ENCODE results near the gene ALG3.
"Not testable (repeated sequence)": the region's sequence is repeated elsewhere in the genome, so short reads cannot be mapped to it uniquely, and the experiment has no call there.

Gene ALG3

DNA sequence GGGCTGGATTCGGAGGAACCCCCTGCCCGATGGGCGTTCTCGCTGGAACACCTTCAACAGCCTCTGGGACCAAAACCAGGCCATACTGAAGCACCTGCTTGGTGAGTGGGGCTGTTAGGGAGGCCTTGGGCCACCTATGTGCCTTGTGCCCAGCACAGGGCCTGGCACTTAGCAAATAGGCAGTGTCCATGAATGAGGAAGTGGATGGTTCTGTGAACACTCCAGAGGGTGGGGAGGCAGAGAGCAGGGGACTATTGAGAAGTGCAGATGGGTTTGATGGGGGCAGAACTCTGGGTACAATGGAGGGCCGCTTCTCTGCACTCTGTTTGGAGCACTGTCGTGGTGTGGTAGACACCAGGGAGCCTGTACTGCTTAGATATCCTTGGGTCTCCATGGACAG, 28.6 kb upstream of the ALG3 start:
- Histone ChIP-seq H3K4me3 (ENCODE audit: low read length) (no peak overlapping the region), H3K27me3 (ENCODE audit: control insufficient read depth, insufficient read depth, low read length) (peaks cover 6% of the 10 kb centered on the region), H3K9me3 (ENCODE audit: control insufficient read depth, insufficient read depth, low read length) (no peaks in the 10 kb centered on the region), H3K36me3 (ENCODE audit: control insufficient read depth, insufficient read depth, low read length) (no peaks in the 10 kb centered on the region), H3K27ac (ENCODE audit: low read length) (no peak overlapping the region), H3K4me1 (ENCODE audit: control insufficient read depth, insufficient read depth, low read length) (peaks cover 2% of the 10 kb centered on the region; the same call in 1 of the 2 replicates)
- no peak for DNase-seq (ENCODE audit: low read depth, low spot score)
- WGBS (ENCODE audit: insufficient coverage, insufficient read length), result no CpG with 5 or more reads among the region's 6 CpGs

GRCh38 chr3:184275961-184276910, 27.5 kb upstream of the ALG3 start, which contains the start of gene ECE2:
Gene ECE2, plus strand, starts transcription at chr3:184276022. Its CDS starts 132 bp downstream, at chr3:184276154.
- DNase-seq (ENCODE audit: low read depth, low spot score), result no peak
- no peak within 1 kb of the TSS for H3K27ac ChIP-seq (ENCODE audit: low read length)
- no CpG with 5 or more reads among the region's 65 CpGs for WGBS (ENCODE audit: insufficient coverage, insufficient read length)
- no peaks in the 10 kb centered on the region for H3K9me3 ChIP-seq (ENCODE audit: control insufficient read depth, insufficient read depth, low read length)
- H3K4me3 ChIP-seq (ENCODE audit: low read length), result peak within 1 kb of the TSS; percentile 34; the same call in 1 of the 2 replicates
- H3K36me3 ChIP-seq (ENCODE audit: control insufficient read depth, insufficient read depth, low read length), result no peaks in the 10 kb centered on the region
- peaks cover 2% of the 10 kb centered on the region; the same call in 1 of the 2 replicates for H3K4me1 ChIP-seq (ENCODE audit: control insufficient read depth, insufficient read depth, low read length)
- H3K27me3 ChIP-seq (ENCODE audit: control insufficient read depth, insufficient read depth, low read length), result peaks cover 6% of the 10 kb centered on the region

GRCh38 chr3:184275381-184275701, 26.6 kb upstream of the ALG3 start:
- no CpG with 5 or more reads among the region's 12 CpGs for WGBS (ENCODE audit: insufficient coverage, insufficient read length)
- no peak for DNase-seq (ENCODE audit: low read depth, low spot score)
- Histone ChIP-seq H3K27me3 (ENCODE audit: control insufficient read depth, insufficient read depth, low read length) (peaks cover 6% of the 10 kb centered on the region), H3K9me3 (ENCODE audit: control insufficient read depth, insufficient read depth, low read length) (no peaks in the 10 kb centered on the region), H3K4me3 (ENCODE audit: low read length) (peak overlapping the region; percentile 34; the same call in 1 of the 2 replicates), H3K4me1 (ENCODE audit: control insufficient read depth, insufficient read depth, low read length) (peaks cover 2% of the 10 kb centered on the region; the same call in 1 of the 2 replicates), H3K27ac (ENCODE audit: low read length) (no peak overlapping the region), H3K36me3 (ENCODE audit: control insufficient read depth, insufficient read depth, low read length) (no peaks in the 10 kb centered on the region)

GRCh38 chr3:184272269-184272668, 23.5 kb upstream of the ALG3 start:
- no peaks in the 10 kb centered on the region for H3K9me3 ChIP-seq (ENCODE audit: control insufficient read depth, insufficient read depth, low read length)
- no peak for DNase-seq (ENCODE audit: low read depth, low spot score)
- H3K36me3 ChIP-seq (ENCODE audit: control insufficient read depth, insufficient read depth, low read length), result no peaks in the 10 kb centered on the region
- WGBS (ENCODE audit: insufficient coverage, insufficient read length), result no CpG with 5 or more reads among the region's 1 CpG
- H3K4me1 ChIP-seq (ENCODE audit: control insufficient read depth, insufficient read depth, low read length), result peaks cover 2% of the 10 kb centered on the region; the same call in 1 of the 2 replicates
- no peak overlapping the region for H3K27ac ChIP-seq (ENCODE audit: low read length)
- peaks cover 6% of the 10 kb centered on the region for H3K27me3 ChIP-seq (ENCODE audit: control insufficient read depth, insufficient read depth, low read length)
- no peak overlapping the region for H3K4me3 ChIP-seq (ENCODE audit: low read length)

- H3K4me1 ChIP-seq (ENCODE audit: control insufficient read depth, insufficient read depth, low read length); DNase-seq (ENCODE audit: low read depth, low spot score); H3K36me3 ChIP-seq (ENCODE audit: control insufficient read depth, insufficient read depth, low read length); H3K4me3 ChIP-seq (ENCODE audit: low read length); H3K27me3 ChIP-seq (ENCODE audit: control insufficient read depth, insufficient read depth, low read length); H3K9me3 ChIP-seq (ENCODE audit: control insufficient read depth, insufficient read depth, low read length); H3K27ac ChIP-seq (ENCODE audit: low read length): not testable (repeated sequence)
- WGBS (ENCODE audit: insufficient coverage, insufficient read length), result no CpG with 5 or more reads among the region's 1 CpG
Measured at GRCh38 chr3:184267249-184267648, 18.5 kb upstream of the ALG3 start.

DNA sequence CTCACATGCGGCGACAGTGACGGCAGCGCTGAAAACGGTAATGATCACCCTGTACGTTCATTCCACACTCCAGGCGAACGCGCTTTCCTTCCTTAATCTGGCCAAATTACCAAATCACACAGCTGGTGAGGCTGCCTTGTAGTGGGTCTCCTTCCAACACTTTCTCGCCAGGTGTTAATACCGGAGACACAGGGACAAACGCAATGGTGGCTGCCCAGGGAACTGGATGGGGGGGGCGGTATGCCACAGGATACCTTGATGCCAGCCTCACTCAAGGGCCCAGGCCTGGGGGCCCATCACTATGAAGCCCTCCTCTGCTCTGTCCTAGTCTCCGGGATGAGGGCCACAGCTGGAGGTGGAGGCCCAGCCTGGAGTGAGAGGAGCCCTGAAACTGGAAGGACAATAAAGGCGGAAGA, 14.0 kb upstream of the ALG3 start:
- Histone ChIP-seq H3K27me3 (ENCODE audit: control insufficient read depth, insufficient read depth, low read length) (peaks cover 14% of the 10 kb centered on the region; the same call in 1 of the 2 replicates), H3K9me3 (ENCODE audit: control insufficient read depth, insufficient read depth, low read length) (no peaks in the 10 kb centered on the region), H3K4me1 (ENCODE audit: control insufficient read depth, insufficient read depth, low read length) (0 out of 2 replicates have a peak, but pooled peaks cover 3% of the 10 kb centered on the region), H3K27ac (ENCODE audit: low read length) (no peak overlapping the region), H3K36me3 (ENCODE audit: control insufficient read depth, insufficient read depth, low read length) (no peaks in the 10 kb centered on the region), H3K4me3 (ENCODE audit: low read length) (peak overlapping the region; percentile 88; the same call in 1 of the 2 replicates)
- no CpG with 5 or more reads among the region's 15 CpGs for WGBS (ENCODE audit: insufficient coverage, insufficient read length)
- DNase-seq (ENCODE audit: low read depth, low spot score), result no peak

DNA sequence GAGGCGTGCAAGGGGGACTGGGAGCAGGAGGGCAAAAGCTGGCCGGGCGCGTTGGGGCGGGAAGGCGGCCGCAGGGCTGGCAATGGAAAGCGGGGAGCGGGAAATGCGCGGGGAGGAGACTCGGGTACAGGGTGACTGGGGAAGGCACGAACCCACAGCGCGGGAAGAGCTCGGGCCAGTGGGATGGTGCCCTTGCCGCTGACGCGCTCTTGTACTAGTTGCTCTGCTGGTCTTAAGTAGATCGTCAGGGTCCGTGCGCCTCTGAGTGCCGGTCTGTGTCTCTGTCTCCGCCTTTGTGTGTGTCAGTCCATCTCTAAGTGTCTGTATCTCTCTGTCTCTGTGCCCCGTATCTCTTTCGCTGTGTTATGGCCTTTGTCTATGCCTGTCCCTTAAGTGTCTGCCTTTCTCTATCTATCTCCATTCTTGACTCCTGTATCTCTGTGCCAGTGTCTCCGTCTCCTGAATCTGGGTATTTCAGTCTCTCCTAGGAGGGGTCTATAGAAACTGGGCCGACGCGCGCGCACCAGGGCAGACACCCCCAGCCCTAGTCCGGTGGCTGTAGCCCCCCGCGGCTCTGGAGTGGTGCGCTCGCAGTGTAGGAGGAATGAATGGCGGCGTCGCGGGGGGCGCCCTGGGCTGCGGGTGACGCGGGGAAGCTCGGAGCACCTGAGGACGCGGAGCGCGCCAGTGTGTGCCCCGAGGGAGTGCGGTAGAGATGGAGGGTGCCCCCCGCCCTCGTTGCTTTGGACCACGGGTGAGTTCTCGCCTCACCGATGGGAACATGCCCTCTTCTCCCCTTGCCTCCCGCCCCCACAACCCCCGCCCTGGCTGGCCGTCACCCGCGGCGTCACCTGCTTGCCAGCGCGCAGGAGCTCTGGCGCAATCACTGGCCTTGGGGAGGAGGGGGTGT, 13.3 kb upstream of the ALG3 start:
- Histone ChIP-seq H3K4me1 (ENCODE audit: control insufficient read depth, insufficient read depth, low read length) (0 out of 2 replicates have a peak, but pooled peaks cover 3% of the 10 kb centered on the region), H3K27me3 (ENCODE audit: control insufficient read depth, insufficient read depth, low read length) (peaks cover 14% of the 10 kb centered on the region; the same call in 1 of the 2 replicates), H3K4me3 (ENCODE audit: low read length) (peak overlapping the region; percentile 88; the same call in 1 of the 2 replicates), H3K27ac (ENCODE audit: low read length) (no peak overlapping the region), H3K36me3 (ENCODE audit: control insufficient read depth, insufficient read depth, low read length) (no peaks in the 10 kb centered on the region), H3K9me3 (ENCODE audit: control insufficient read depth, insufficient read depth, low read length) (no peaks in the 10 kb centered on the region)
- no peak for DNase-seq (ENCODE audit: low read depth, low spot score)
- no CpG with 5 or more reads among the region's 66 CpGs for WGBS (ENCODE audit: insufficient coverage, insufficient read length)

- DNase-seq (ENCODE audit: low read depth, low spot score), result no peak
- peaks cover 14% of the 10 kb centered on the region; the same call in 1 of the 2 replicates for H3K27me3 ChIP-seq (ENCODE audit: control insufficient read depth, insufficient read depth, low read length)
- H3K4me3 ChIP-seq (ENCODE audit: low read length), result peak within 1 kb of the TSS; percentile 88; the same call in 1 of the 2 replicates
- no peak within 1 kb of the TSS for H3K27ac ChIP-seq (ENCODE audit: low read length)
- no peaks in the 10 kb centered on the region for H3K36me3 ChIP-seq (ENCODE audit: control insufficient read depth, insufficient read depth, low read length)
- WGBS (ENCODE audit: insufficient coverage, insufficient read length), result no CpG with 5 or more reads among the region's 67 CpGs
- H3K4me1 ChIP-seq (ENCODE audit: control insufficient read depth, insufficient read depth, low read length), result 0 out of 2 replicates have a peak, but pooled peaks cover 3% of the 10 kb centered on the region
- H3K9me3 ChIP-seq (ENCODE audit: control insufficient read depth, insufficient read depth, low read length), result no peaks in the 10 kb centered on the region
Measured at GRCh38 chr3:184261270-184261853, 12.6 kb upstream of the ALG3 start, which contains the start of gene CAMK2N2. Gene CAMK2N2, minus strand, starts transcription at chr3:184261553. Its CDS starts 268 bp downstream, at chr3:184261285.

- H3K4me1 ChIP-seq (ENCODE audit: control insufficient read depth, insufficient read depth, low read length), result 0 out of 2 replicates have a peak, but pooled peaks cover 3% of the 10 kb centered on the region
- H3K27me3 ChIP-seq (ENCODE audit: control insufficient read depth, insufficient read depth, low read length), result peaks cover 14% of the 10 kb centered on the region; the same call in 1 of the 2 replicates
- no peak for DNase-seq (ENCODE audit: low read depth, low spot score)
- no peaks in the 10 kb centered on the region for H3K9me3 ChIP-seq (ENCODE audit: control insufficient read depth, insufficient read depth, low read length)
- H3K36me3 ChIP-seq (ENCODE audit: control insufficient read depth, insufficient read depth, low read length), result no peaks in the 10 kb centered on the region
- peak overlapping the region; percentile 88; the same call in 1 of the 2 replicates for H3K4me3 ChIP-seq (ENCODE audit: low read length)
- no peak overlapping the region for H3K27ac ChIP-seq (ENCODE audit: low read length)
- no CpG with 5 or more reads among the region's 49 CpGs for WGBS (ENCODE audit: insufficient coverage, insufficient read length)
Measured at GRCh38 chr3:184260724-184261269, 12.0 kb upstream of the ALG3 start.
